Measurements from ENCODE around the gene MAPKAP1.

MAPKAP1 gene

GRCh38 chr9:125387861-125388524, 319.0 kb downstream of the MAPKAP1 start:
- no peak for DNase-seq (ENCODE audit: low read depth in 2 of 2)

All from activated CD4-positive, alpha-beta T cell treated with anti-CD3 and anti-CD28 coated beads for 24 hours (primary cell).